HCT116 (cell line): ENCODE results near the gene WNT3A.

ENCODE experiments used
- EGR1 ChIP-seq: IDR thresholded peaks from 2 replicates; pipeline ENCODE4 v1.6.1; 2012; ENCODE audit warnings: low read depth
- ELF1 ChIP-seq: IDR thresholded peaks from 2 replicates; pipeline ENCODE4 v1.6.1; 2012; ENCODE audit warnings: low read depth, borderline replicate concordance
- EZH2phosphoT487 ChIP-seq: fragments of 200-600 bp; IDR thresholded peaks from 2 replicates; pipeline ENCODE4 v1.6.1; 2018; ENCODE audit warnings: antibody characterized with exemption, borderline replicate concordance
- POLR2A ChIP-seq: IDR thresholded peaks from 2 replicates; pipeline ENCODE4 v1.7.0; 2011; ENCODE audit warnings: borderline replicate concordance; ENCODE audit not compliant: insufficient read depth, insufficient read length; ENCODE audit errors: extremely low read depth
- POLR2AphosphoS5 ChIP-seq: IDR thresholded peaks from 2 replicates; pipeline ENCODE4 v1.6.1; 2011; ENCODE audit warnings: mild to moderate bottlenecking, low read depth, low read length, moderate library complexity
- RAD21 ChIP-seq: IDR thresholded peaks from 2 replicates; pipeline ENCODE4 v1.6.1; 2012; ENCODE audit warnings: low read depth, mild to moderate bottlenecking
- SP1 ChIP-seq: IDR thresholded peaks from 2 replicates; pipeline ENCODE4 v1.6.1; 2012; ENCODE audit warnings: low read depth
- ZFX ChIP-seq: fragments of 450-650 bp; IDR thresholded peaks from 2 replicates; pipeline ENCODE4 v1.6.1; 2017
- TF ChIP-seq, protein P1 (sequence below), 3 experiments: fragments of 200-600 bp in 1 of 3; sonication (generic) in 1 of 3; IDR thresholded peaks in 2 of 3; conservative IDR thresholded peaks in 1 of 3; 2 replicates each; pipeline ENCODE4 v1.5.1; 2012 to 2017; ENCODE audit warnings: low read depth in 2 of 3, low read length in 2 of 3, antibody characterized with exemption in 1 of 3, borderline replicate concordance in 1 of 3, control low read depth in 1 of 3, mild to moderate bottlenecking in 1 of 3, mixed read lengths in 1 of 3, mixed run types in 1 of 3, moderate library complexity in 1 of 3; ENCODE audit not compliant: insufficient read depth in 1 of 3
- TF ChIP-seq, protein P2 (sequence below): IDR thresholded peaks from 2 replicates; pipeline ENCODE4 v1.6.1; 2012

DNA sequence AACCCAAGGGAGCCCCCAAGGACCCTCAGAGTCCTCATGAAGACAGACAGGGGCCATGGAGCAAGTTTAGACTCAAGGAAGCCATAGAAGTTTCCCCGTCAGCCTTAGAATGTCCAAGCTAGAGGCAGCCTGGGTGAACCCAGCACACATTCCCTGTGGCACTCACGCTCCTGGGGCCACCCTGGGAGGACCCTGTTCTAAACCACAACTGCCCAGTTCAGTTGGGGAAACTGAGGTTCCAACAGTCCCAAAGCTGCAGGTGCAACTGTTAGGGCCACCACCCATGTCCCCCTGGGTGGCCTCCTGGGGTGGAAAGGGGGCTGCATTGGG, 9.3 kb downstream of the WNT3A start:
- TF ChIP-seq, protein P1, sequence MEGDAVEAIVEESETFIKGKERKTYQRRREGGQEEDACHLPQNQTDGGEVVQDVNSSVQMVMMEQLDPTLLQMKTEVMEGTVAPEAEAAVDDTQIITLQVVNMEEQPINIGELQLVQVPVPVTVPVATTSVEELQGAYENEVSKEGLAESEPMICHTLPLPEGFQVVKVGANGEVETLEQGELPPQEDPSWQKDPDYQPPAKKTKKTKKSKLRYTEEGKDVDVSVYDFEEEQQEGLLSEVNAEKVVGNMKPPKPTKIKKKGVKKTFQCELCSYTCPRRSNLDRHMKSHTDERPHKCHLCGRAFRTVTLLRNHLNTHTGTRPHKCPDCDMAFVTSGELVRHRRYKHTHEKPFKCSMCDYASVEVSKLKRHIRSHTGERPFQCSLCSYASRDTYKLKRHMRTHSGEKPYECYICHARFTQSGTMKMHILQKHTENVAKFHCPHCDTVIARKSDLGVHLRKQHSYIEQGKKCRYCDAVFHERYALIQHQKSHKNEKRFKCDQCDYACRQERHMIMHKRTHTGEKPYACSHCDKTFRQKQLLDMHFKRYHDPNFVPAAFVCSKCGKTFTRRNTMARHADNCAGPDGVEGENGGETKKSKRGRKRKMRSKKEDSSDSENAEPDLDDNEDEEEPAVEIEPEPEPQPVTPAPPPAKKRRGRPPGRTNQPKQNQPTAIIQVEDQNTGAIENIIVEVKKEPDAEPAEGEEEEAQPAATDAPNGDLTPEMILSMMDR (IDR thresholded peaks at IDR 0.05 in 2 of 3, conservative IDR thresholded peaks at IDR 0.05 in 1 of 3; ENCODE audit: borderline replicate concordance in 1 of 3, insufficient read depth in 1 of 3, low read depth in 2 of 3, low read length in 2 of 3): no peak
- TF ChIP-seq ELF1 (no peak), POLR2A (no peak), RAD21 (no peak), SP1 (no peak), EGR1 (no peak), ZFX (no peak), POLR2AphosphoS5 (no peak), EZH2phosphoT487 (no peak)
- TF ChIP-seq, protein P2, sequence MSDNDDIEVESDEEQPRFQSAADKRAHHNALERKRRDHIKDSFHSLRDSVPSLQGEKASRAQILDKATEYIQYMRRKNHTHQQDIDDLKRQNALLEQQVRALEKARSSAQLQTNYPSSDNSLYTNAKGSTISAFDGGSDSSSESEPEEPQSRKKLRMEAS: no peak
